Upper lobe of left lung (tissue), 4 donors: ENCODE results near the gene HSD11B2.

Source experiments
- CTCF ChIP-seq, 6 experiments: fragments of 450-650 bp in 4 of 6; fragments of 200-600 bp in 2 of 6; sonication (generic) in 2 of 6; IDR thresholded peaks; one replicate each; pipeline ENCODE4 v1.5.1; 2016 to 2019; ENCODE audit warnings: antibody characterized with exemption in 6 of 6
- POLR2A ChIP-seq, 4 donors: fragments of 450-650 bp; IDR thresholded peaks; one replicate each; pipeline ENCODE4 v1.5.1; 2016 to 2017; ENCODE audit warnings: antibody characterized with exemption in 4 of 4, mild to moderate bottlenecking in 2 of 4
- POLR2AphosphoS5 ChIP-seq, 2 donors: sonication (generic); formaldehyde crosslinking; IDR thresholded peaks; one replicate each; pipeline ENCODE4 v1.5.1; 2017; ENCODE audit warnings: antibody characterized with exemption in 2 of 2

GRCh38 chr16:67423015-67423414, 7.9 kb upstream of the HSD11B2 start:
- TF ChIP-seq CTCF (IDR thresholded peaks at IDR 0.05), result no peak
- no peak for TF ChIP-seq POLR2AphosphoS5 (IDR thresholded peaks at IDR 0.05)
- TF ChIP-seq POLR2A (IDR thresholded peaks at IDR 0.05), result no peak
